Urinary bladder (tissue), 4 donors: ENCODE data around the gene DBNDD2. TPM values are rescaled to one million over a fixed set of nuclear protein-coding genes. Genes with fewer than 3 reads are reported as not detected.
A peak's percentile ranks its signal among the peaks of the same experiment; 100 is the strongest.

Source experiments
- DNase-seq: peaks from one replicate; pipeline ENCODE4 v3.0.0-alpha.2; 2015; ENCODE audit errors: extremely low spot score
- H3K27ac ChIP-seq: one replicate; pipeline ENCODE4 v1.5.1; 2013; ENCODE audit warnings: low read depth, mild to moderate bottlenecking, moderate library complexity
- H3K36me3 ChIP-seq: one replicate; pipeline ENCODE4 v1.6.1; 2013; ENCODE audit warnings: mild to moderate bottlenecking, moderate library complexity; ENCODE audit not compliant: insufficient read depth
- H3K4me1 ChIP-seq: one replicate; pipeline ENCODE4 v1.6.1; 2013; ENCODE audit warnings: mild to moderate bottlenecking, moderate library complexity; ENCODE audit not compliant: insufficient read depth
- H3K4me3 ChIP-seq: one replicate; pipeline ENCODE4 v1.5.1; 2013; ENCODE audit warnings: low read depth, low read length
- WGBS: extraction: QIAGEN DNeasy Blood & Tissue Kit; methylation state at CpG from one replicate; pipeline ENCODE4 v1.1.7; 2013; 5-methylcytosine and 5-hydroxymethylcytosine counted together
- polyA plus RNA-seq: library from polyadenylated mRNA; stranded (reverse); fragments of 200-250 nt; gene quantifications from one replicate; pipeline ENCODE4 v1.2.3, GENCODE V29; 2013
- total RNA-seq: library from RNA; depleted of rRNA; stranded (reverse); fragments of >200 nt; gene quantifications from one replicate; pipeline ENCODE4 v1.2.3, GENCODE V29; 2014
- donor health status: healthy with polysubstance abuse.
- donor health status: healthy.

The DBNDD2 gene
- total and polyA plus RNA-seq, 2 donors: 15.5 to 194 TPM

DNA sequence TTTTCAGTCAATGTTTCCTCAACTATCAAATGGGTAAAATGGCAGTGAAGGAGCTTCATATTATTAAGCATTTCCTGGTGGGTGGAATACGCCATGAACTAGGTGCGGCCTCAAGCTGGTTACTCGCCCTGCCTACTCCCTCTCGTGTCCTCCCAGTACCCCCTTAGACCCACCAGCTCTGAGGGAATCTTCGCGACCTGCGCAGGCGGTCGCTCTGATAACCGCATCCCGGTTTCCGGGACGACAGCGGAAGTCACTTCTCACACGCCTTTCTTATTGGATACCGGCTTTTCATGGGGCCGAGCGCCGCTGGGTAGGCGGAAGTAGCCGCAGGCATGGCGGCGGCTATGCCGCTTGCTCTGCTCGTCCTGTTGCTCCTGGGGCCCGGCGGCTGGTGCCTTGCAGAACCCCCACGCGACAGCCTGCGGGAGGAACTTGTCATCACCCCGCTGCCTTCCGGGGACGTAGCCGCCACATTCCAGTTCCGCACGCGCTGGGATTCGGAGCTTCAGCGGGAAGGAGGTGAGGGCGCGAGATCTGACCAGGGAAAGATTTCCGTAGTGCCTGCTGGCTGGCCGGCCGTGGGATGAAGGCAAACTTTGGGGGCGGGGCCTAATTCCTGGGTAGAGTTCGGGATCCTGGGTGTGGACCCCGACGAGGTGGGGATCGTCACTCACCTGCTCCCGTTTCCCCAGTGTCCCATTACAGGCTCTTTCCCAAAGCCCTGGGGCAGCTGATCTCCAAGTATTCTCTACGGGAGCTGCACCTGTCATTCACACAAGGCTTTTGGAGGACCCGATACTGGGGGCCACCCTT lies 7.9 kb downstream of the DBNDD2 start, which contains the start of gene PIGT:
TSS of gene PIGT (plus strand) at position 320 of the 816 bp plus-strand sequence. CDS start at position 336, 16 bp downstream.
- H3K27ac ChIP-seq: peak within 1 kb of the TSS; percentile 69
- no peaks in the 10 kb centered on the region for H3K4me1 ChIP-seq
- peak within 1 kb of the TSS; percentile 99 for H3K4me3 ChIP-seq
- peak; percentile 68 for DNase-seq
- peaks cover 7% of the 10 kb centered on the region for H3K36me3 ChIP-seq
- under 1% methylated on average over 52 of the region's 52 CpGs for WGBS

DNA sequence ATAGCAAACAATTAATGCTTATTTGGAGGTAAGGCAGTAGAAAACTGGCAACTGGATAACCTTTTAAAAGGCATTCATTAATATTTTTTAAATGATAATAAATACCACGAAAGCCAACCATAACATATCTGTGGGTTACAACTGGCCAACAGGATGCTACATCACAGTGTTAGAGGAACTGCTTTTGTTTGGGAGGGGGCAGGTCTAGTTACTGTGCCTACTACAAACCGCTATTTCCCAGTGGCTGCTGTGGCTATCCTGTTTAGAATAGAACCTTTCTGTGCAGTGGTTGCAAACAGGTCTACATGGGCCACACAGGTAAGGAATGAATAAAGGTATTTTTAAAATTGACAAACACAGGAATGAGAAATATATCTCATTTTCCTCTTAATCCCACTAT lies 8.8 kb downstream of the DBNDD2 start:
- no peaks in the 10 kb centered on the region for H3K4me1 ChIP-seq
- no peak overlapping the region for H3K27ac ChIP-seq
- 69% methylated on average over 2 of the region's 2 CpGs for WGBS
- no peak overlapping the region for H3K4me3 ChIP-seq
- no peak for DNase-seq
- H3K36me3 ChIP-seq: peaks cover 11% of the 10 kb centered on the region

DNA sequence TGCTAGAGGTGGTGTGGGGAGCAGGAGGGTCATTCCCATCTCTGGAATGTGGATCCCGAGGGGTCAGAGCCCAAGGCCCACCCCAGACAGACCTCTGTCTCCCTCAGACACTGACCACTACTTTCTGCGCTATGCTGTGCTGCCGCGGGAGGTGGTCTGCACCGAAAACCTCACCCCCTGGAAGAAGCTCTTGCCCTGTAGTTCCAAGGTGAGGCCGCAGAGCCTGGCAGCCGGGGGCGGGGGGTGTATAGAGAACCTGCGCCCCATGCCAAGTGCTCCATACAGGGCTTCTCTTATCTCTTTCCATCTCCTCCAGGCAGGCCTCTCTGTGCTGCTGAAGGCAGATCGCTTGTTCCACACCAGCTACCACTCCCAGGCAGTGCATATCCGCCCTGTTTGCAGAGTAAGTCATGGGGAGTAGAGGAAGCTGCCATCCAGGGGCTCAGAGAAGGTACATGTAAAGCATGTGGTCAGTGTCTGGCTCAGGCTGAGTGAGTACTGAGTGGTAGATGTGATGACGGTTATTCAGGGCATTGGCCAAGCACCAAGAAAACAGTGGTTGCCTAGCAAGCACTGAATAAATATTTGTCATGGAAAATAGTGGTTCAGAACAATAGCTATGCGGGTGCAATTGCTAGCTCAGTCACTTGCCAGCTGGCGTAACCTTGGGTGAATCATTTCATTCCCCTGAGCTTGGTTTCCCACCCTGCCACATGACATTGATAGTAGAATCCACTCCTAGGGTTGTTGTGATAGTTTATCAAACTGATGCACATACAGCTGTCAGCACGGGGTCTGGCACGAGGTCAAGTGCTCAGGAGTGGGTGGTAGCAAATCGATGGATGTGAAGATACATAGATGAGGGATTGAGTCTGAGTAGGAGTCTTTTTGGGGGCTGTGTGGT lies 11.4 kb downstream of the DBNDD2 start:
- no peaks in the 10 kb centered on the region for H3K4me1 ChIP-seq
- H3K27ac ChIP-seq: no peak overlapping the region
- 71% methylated on average over 17 of the region's 17 CpGs for WGBS
- H3K4me3 ChIP-seq: no peak overlapping the region
- DNase-seq: no peak
- H3K36me3 ChIP-seq: peaks cover 12% of the 10 kb centered on the region

DNA sequence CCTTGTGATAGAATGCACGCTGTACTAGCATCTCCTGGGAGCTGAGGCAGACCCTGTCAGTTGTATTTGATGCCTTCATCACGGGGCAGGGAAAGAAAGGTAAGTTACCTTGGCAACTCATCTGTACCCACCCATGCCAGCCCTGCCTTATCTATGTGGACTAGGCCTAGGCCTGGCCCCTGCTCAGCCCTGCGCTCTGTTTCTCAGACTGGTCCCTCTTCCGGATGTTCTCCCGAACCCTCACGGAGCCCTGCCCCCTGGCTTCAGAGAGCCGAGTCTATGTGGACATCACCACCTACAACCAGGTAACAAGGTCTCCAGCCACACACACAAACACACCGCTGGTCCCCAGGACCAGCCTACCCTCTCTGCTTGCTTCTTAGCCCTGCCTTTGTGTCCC lies 12.0 kb downstream of the DBNDD2 start:
- Histone ChIP-seq H3K4me1 (no peaks in the 10 kb centered on the region), H3K27ac (no peak overlapping the region), H3K4me3 (no peak overlapping the region), H3K36me3 (peaks cover 13% of the 10 kb centered on the region)
- no peak for DNase-seq
- 92% methylated on average over 8 of the region's 8 CpGs for WGBS

DNA sequence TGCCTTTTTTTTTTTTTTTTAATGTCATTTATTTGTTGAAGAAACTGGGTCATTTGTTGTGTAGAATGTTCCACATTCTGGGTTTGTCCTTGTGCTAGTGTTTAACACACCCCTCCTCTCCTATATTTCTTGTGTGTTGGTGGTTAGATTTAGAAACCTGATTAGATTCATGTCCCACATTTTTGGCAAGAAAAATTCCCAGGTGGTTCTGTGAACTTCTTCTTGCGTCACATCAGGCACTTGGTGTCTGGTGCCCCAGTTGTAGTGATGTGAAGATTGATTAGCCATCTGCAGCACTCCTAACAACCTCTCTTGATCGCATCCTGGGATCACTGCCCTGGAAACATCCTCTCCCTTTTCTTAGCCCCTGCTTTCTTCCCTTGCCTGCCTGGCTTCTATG lies 15.6 kb downstream of the DBNDD2 start:
- 96% methylated on average over 2 of the region's 2 CpGs for WGBS
- H3K4me1 ChIP-seq: no peaks in the 10 kb centered on the region
- no peak overlapping the region for H3K27ac ChIP-seq
- DNase-seq: no peak
- peaks cover 13% of the 10 kb centered on the region for H3K36me3 ChIP-seq
- H3K4me3 ChIP-seq: no peak overlapping the region

DNA sequence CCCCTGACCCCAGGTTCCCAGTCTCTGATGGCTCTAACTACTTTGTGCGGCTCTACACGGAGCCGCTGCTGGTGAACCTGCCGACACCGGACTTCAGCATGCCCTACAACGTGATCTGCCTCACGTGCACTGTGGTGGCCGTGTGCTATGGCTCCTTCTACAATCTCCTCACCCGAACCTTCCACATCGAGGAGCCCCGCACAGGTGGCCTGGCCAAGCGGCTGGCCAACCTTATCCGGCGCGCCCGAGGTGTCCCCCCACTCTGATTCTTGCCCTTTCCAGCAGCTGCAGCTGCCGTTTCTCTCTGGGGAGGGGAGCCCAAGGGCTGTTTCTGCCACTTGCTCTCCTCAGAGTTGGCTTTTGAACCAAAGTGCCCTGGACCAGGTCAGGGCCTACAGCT lies 17.5 kb downstream of the DBNDD2 start:
- 96% methylated on average over 17 of the region's 17 CpGs for WGBS
- peaks cover 8% of the 10 kb centered on the region for H3K36me3 ChIP-seq
- no peaks in the 10 kb centered on the region for H3K4me1 ChIP-seq

DNA sequence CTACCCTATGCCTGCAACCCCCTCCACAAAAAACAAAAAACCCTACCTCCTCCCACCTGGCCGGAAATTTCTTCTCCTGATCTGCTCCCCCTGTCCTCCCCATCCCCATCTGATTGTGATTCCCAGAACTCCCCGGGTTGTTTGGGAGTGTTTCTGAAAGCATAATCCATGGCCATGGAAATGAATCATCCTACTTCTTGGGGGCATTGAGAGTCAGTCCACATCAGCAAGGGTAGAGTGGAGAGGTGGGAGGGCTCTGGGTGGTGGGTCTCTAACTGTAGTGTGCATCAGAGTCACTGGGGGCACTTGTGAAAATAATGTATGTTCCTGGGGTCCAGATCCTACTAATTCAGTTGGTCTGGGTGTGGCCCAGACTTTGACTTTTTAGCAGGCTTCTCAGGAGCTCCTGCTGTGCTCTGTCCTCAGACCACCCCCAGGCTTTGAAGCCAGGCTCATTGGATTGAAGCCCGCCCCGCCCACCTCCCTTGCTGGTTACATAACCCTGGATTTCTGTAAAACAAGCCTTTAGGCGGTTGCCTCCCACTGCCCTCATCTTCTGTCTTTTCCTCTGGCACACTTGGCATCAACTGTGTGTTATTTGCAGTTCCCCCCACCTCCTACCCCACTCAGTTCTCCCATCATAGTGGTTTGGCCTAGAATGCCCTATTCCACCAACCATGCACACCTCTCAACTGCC lies 18.4 kb downstream of the DBNDD2 start:
- Histone ChIP-seq H3K27ac (no peak overlapping the region), H3K36me3 (peaks cover 2% of the 10 kb centered on the region)
- 79% methylated on average over 5 of the region's 5 CpGs for WGBS

More for the DNA sequence above, 17.5 kb downstream of the DBNDD2 start:
- DNase-seq: no peak
- Histone ChIP-seq H3K27ac (no peak overlapping the region), H3K4me3 (no peak overlapping the region)

DNA sequence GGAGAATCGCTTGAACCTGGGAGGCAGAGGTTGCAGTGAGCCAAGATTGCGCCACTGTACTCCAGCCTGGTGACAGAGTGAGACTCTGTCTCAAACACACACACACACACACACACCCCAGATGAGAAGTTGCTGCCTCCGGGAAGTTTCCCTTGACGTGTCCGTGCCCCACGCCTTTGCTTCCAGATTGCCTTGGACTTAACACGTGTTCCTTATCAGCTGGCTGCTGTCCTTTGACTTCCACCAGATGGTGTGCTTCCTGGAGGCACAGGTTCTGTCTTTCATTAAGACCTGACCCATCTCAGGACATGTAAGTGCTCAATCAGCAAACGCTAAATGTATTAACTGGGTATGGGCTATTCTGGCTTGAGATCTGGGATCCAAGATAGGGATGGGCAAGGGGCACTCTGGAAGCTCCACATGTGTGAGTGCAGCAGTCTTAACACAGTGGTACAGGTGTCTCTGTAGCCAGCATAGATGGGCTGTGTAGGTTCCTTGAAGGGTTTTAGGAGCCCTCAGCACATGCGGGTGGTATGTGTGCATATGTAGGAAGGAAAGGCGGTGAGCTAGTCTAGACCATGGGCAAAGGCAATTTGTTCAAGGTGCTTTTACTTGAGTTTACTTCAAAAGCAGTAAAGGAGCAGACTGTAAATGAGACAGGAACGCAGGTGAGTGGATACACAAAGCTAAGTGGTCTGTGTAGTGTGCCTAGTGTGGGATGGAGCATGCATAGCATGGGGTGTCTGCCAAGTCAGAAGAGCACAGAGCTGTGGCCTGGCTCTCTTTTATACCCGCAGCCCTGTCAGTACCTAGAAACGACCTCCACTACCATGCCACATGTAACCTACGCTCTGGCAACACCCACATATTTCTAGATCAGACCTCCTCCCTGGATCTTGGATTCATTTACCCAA lies 19.4 kb downstream of the DBNDD2 start:
- no peaks in the 10 kb centered on the region for H3K4me1 ChIP-seq
- WGBS: 73% methylated on average over 14 of the region's 14 CpGs
- no peak overlapping the region for H3K4me3 ChIP-seq
- DNase-seq: no peak
- peaks cover 2% of the 10 kb centered on the region for H3K36me3 ChIP-seq
- no peak overlapping the region for H3K27ac ChIP-seq

More for the DNA sequence above, 18.4 kb downstream of the DBNDD2 start:
- no peaks in the 10 kb centered on the region for H3K4me1 ChIP-seq
- H3K4me3 ChIP-seq: no peak overlapping the region
- DNase-seq: no peak

DNA sequence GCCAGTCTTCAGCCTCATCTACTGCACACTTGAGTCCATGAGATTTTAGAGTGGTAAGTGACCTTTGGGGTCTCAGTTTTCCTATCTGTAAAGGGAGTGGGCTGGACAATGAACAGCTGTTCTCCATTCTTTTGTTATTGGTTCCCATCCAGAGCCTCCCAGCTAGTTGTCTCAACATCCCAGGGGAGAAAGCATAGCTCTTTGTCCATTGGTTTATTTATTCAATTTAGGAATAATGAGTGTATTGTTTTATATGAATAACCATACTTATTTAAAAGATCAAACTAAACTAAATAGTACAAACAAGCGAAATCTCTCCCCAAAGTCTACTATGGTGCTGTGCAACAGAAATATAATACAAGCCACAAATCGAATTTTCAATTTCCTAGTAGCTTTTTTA lies 21.5 kb downstream of the DBNDD2 start:
- Histone ChIP-seq H3K36me3 (no peaks in the 10 kb centered on the region), H3K4me1 (no peaks in the 10 kb centered on the region), H3K4me3 (no peak overlapping the region), H3K27ac (no peak overlapping the region)
- WGBS: 69% methylated on average over 2 of the region's 2 CpGs
- DNase-seq: no peak

DNA sequence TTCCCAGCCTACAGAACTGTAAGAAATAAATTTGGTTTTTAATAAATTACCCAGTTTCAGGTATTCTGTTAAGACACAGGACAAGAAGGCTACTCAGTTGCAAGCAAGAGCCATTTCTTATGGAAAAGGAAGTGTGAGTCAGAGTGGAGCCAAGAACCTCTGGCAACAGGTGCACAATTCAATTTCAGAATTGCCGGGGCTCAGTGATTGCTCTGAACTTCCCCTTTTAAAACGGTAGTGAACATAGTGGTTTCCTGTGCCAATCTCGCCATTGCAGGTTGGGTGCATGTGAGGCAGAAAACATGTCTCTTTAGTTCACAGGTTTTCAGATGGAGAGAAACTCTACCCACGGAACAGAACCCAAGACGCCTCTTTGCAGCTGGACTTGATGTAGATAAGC lies 24.2 kb downstream of the DBNDD2 start:
- H3K36me3 ChIP-seq: no peaks in the 10 kb centered on the region
- no peak for DNase-seq
- H3K27ac ChIP-seq: no peak overlapping the region
- H3K4me3 ChIP-seq: no peak overlapping the region
- no peaks in the 10 kb centered on the region for H3K4me1 ChIP-seq
- 82% methylated on average over 5 of the region's 5 CpGs for WGBS

DNA sequence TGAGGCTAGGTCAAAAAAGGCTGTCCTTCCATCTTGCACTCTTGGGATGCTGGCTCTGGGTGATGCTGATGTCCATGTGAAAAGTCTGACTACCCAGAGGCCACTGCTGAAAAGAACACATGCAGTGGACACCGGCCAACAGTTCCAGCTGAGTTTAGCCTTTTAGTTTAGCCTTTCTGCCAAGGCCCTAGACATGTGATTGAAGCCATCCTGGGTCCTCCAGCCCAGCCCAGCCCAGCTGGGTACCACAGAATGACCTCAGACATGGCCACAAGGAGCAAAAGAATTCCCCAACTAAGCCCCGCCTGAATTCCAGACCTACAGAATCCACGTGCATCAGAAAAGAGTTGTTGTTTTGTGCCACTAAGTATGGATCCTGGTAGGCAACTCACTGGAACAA lies 25.2 kb downstream of the DBNDD2 start:
- H3K4me3 ChIP-seq: no peak overlapping the region
- no peak for DNase-seq
- H3K4me1 ChIP-seq: no peaks in the 10 kb centered on the region
- H3K36me3 ChIP-seq: no peaks in the 10 kb centered on the region
- no peak overlapping the region for H3K27ac ChIP-seq
- 38% methylated on average over 3 of the region's 3 CpGs for WGBS

DNA sequence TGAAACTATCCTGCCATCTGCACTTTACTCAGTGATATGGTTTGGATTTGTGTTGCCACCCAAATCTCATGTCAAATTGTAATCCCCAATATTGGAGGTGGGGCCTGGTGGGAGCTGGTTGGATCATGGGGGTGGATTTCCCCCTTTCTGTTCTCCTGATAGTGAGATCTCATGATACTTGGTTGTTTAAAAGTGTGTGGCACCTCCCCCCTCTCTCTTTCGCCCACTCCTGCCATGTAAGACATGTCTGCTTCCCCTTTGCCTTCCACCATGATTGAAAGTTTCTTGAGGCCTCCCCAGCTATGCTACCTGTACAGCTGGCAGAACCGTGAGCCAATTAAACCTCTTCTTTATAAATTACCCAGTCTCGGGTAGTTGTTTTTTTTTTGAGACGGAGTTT lies 25.9 kb downstream of the DBNDD2 start:
- Histone ChIP-seq H3K4me3 (no peak overlapping the region), H3K36me3 (no peaks in the 10 kb centered on the region), H3K4me1 (no peaks in the 10 kb centered on the region), H3K27ac (no peak overlapping the region)
- no peak for DNase-seq
- 95% methylated on average over 4 of the region's 4 CpGs for WGBS
